ENCODE measurements around the gene CYP46A1.

CYP46A1 gene

GRCh38 chr14:99730876-99731546 lies 46.9 kb downstream of the CYP46A1 start:
- no peaks in the 10 kb centered on the region for H3K36me3 ChIP-seq (ENCODE audit: low read length)
- H3K9ac ChIP-seq (ENCODE audit: low read length) = no peak overlapping the region
- no peak overlapping the region for H3K4me2 ChIP-seq (ENCODE audit: low read depth, low read length, poor library complexity, severe bottlenecking)
- H3K4me3 ChIP-seq (ENCODE audit: insufficient read depth, low read length, poor library complexity, severe bottlenecking) = no peak overlapping the region
- no peaks in the 10 kb centered on the region for H4K20me1 ChIP-seq (ENCODE audit: low read depth, low read length)
- H3F3A ChIP-seq (ENCODE audit: insufficient read depth) = no peaks in the 10 kb centered on the region
- H2AFZ ChIP-seq (ENCODE audit: low read depth, low read length, severe bottlenecking) = no peak overlapping the region
- no peak overlapping the region for H3K27ac ChIP-seq (ENCODE audit: low read depth, low read length)
- no peaks in the 10 kb centered on the region for H3K9me2 ChIP-seq (replicated peaks; ENCODE audit: insufficient read depth, low read length)
- no peak for TF ChIP-seq CTCF (IDR thresholded peaks at IDR 0.05; ENCODE audit: insufficient read depth, low read length, poor library complexity, severe bottlenecking)
- no peak for TF ChIP-seq EZH2phosphoT487 (conservative IDR thresholded peaks at IDR 0.05; ENCODE audit: low read length)
- no peaks in the 10 kb centered on the region for H3K9me3 ChIP-seq (ENCODE audit: insufficient read depth, low read length)
- no peaks in the 10 kb centered on the region for H3K79me2 ChIP-seq (ENCODE audit: insufficient read depth, low read length)
- no peaks in the 10 kb centered on the region for H3K27me3 ChIP-seq (ENCODE audit: low read length)

GRCh38 chr14:99731547-99732435 lies 47.7 kb downstream of the CYP46A1 start:
- no peak for TF ChIP-seq EZH2phosphoT487 (conservative IDR thresholded peaks at IDR 0.05; ENCODE audit: low read length)
- TF ChIP-seq CTCF (IDR thresholded peaks at IDR 0.05; ENCODE audit: insufficient read depth, low read length, poor library complexity, severe bottlenecking) = no peak
- no peak overlapping the region for H3K4me3 ChIP-seq (ENCODE audit: insufficient read depth, low read length, poor library complexity, severe bottlenecking)
- no peaks in the 10 kb centered on the region for H4K20me1 ChIP-seq (ENCODE audit: low read depth, low read length)

GRCh38 chr14:99732436-99733210 lies 48.5 kb downstream of the CYP46A1 start:
- Histone ChIP-seq H3K4me3 (ENCODE audit: insufficient read depth, low read length, poor library complexity, severe bottlenecking) (no peak overlapping the region), H4K20me1 (ENCODE audit: low read depth, low read length) (no peaks in the 10 kb centered on the region), H3K9ac (ENCODE audit: low read length) (no peak overlapping the region), H3K27ac (ENCODE audit: low read depth, low read length) (no peak overlapping the region), H2AFZ (ENCODE audit: low read depth, low read length, severe bottlenecking) (no peak overlapping the region), H3K9me2 (replicated peaks; ENCODE audit: insufficient read depth, low read length) (no peaks in the 10 kb centered on the region), H3K36me3 (ENCODE audit: low read length) (no peaks in the 10 kb centered on the region), H3K4me2 (ENCODE audit: low read depth, low read length, poor library complexity, severe bottlenecking) (no peak overlapping the region), H3K9me3 (ENCODE audit: insufficient read depth, low read length) (no peaks in the 10 kb centered on the region), H3K79me2 (ENCODE audit: insufficient read depth, low read length) (no peaks in the 10 kb centered on the region), H3F3A (ENCODE audit: insufficient read depth) (no peaks in the 10 kb centered on the region), H3K27me3 (ENCODE audit: low read length) (no peaks in the 10 kb centered on the region)
- TF ChIP-seq CTCF (IDR thresholded peaks at IDR 0.05; ENCODE audit: insufficient read depth, low read length, poor library complexity, severe bottlenecking) (no peak), EZH2phosphoT487 (conservative IDR thresholded peaks at IDR 0.05; ENCODE audit: low read length) (no peak)

More at GRCh38 chr14:99731547-99732435, 47.7 kb downstream of the CYP46A1 start:
- H3K9me3 ChIP-seq (ENCODE audit: insufficient read depth, low read length) = no peaks in the 10 kb centered on the region
- H3K79me2 ChIP-seq (ENCODE audit: insufficient read depth, low read length) = no peaks in the 10 kb centered on the region
- no peaks in the 10 kb centered on the region for H3F3A ChIP-seq (ENCODE audit: insufficient read depth)
- H3K27me3 ChIP-seq (ENCODE audit: low read length) = no peaks in the 10 kb centered on the region
- no peaks in the 10 kb centered on the region for H3K36me3 ChIP-seq (ENCODE audit: low read length)
- no peak overlapping the region for H2AFZ ChIP-seq (ENCODE audit: low read depth, low read length, severe bottlenecking)
- no peak overlapping the region for H3K4me2 ChIP-seq (ENCODE audit: low read depth, low read length, poor library complexity, severe bottlenecking)
- H3K27ac ChIP-seq (ENCODE audit: low read depth, low read length) = no peak overlapping the region
- no peak overlapping the region for H3K9ac ChIP-seq (ENCODE audit: low read length)
- no peaks in the 10 kb centered on the region for H3K9me2 ChIP-seq (replicated peaks; ENCODE audit: insufficient read depth, low read length)

Measured in SU-DHL-6 (cell line).